Head of caudate nucleus (tissue), 42 donors: ENCODE data around the gene KCNK1.
A peak's percentile ranks its signal among the peaks of the same experiment; 100 is the strongest.

Experiments used
- DNase-seq, 42 donors: peaks; one replicate each; pipeline versions ENCODE4 v3.0.0 to v3.0.0-alpha.2; 2020 to 2021; ENCODE audit warnings: mixed read lengths in 7 of 42
- intact Hi-C: fragments of 100-400 bp; cut with DNase I; formaldehyde crosslinking; loops from one replicate; pipeline ENCODE4 v1.15.0; 2022

The KCNK1 gene

GRCh38 chr1:233613252-233614172 lies at the start of gene KCNK1:
KCNK1 (plus strand) TSS chr1:233614106; CDS start chr1:233614172, 66 bp downstream.
- DNase-seq, result peak; percentile 22 to 82 (median 59)
- intact Hi-C loops, result no loop called here

GRCh38 chr1:233565313-233565712 lies 48.6 kb upstream of the KCNK1 start:
- no peak for DNase-seq
- intact Hi-C loops, result no loop called here

- intact Hi-C loops, result no loop called here
- DNase-seq, result no peak
These were observed 47.0 kb upstream of the KCNK1 start for GRCh38 chr1:233566886-233567285.

GRCh38 chr1:233569636-233570035 lies 44.3 kb upstream of the KCNK1 start:
- peak in 1 of 42 donors; percentile 24 for DNase-seq
- intact Hi-C loops, result no loop called here

- DNase-seq, result no peak
- intact Hi-C loops, result no loop called here
These were observed 43.7 kb upstream of the KCNK1 start for GRCh38 chr1:233570216-233570615.

- intact Hi-C loops, result no loop called here
These were observed 43.2 kb upstream of the KCNK1 start for GRCh38 chr1:233570706-233571105.

GRCh38 chr1:233572896-233573295 lies 41.0 kb upstream of the KCNK1 start:
- no peak for DNase-seq

More at GRCh38 chr1:233570706-233571105, 43.2 kb upstream of the KCNK1 start:
- no peak for DNase-seq

GRCh38 chr1:233575450-233575849 lies 38.5 kb upstream of the KCNK1 start:
- intact Hi-C loops, result no loop called here
- no peak for DNase-seq

More at GRCh38 chr1:233572896-233573295, 41.0 kb upstream of the KCNK1 start:
- intact Hi-C loops, result no loop called here

- intact Hi-C loops, result no loop called here
- DNase-seq, result no peak
These were observed 31.5 kb upstream of the KCNK1 start for GRCh38 chr1:233582439-233582838.

- DNase-seq, result no peak
These were observed 29.5 kb upstream of the KCNK1 start for GRCh38 chr1:233584376-233584775.

GRCh38 chr1:233584931-233585330 lies 29.0 kb upstream of the KCNK1 start:
- DNase-seq, result no peak
- intact Hi-C loops, result no loop called here

More at GRCh38 chr1:233584376-233584775, 29.5 kb upstream of the KCNK1 start:
- intact Hi-C loops, result no loop called here

- DNase-seq, result no peak
- intact Hi-C loops, result no loop called here
These were observed 27.6 kb upstream of the KCNK1 start for GRCh38 chr1:233586301-233586700.

- DNase-seq, result peak in 3 of 42 donors; percentile 3 to 40 (median 19)
- intact Hi-C loops, result no loop called here
These were observed 26.7 kb upstream of the KCNK1 start for GRCh38 chr1:233587196-233587595.

- intact Hi-C loops, result no loop called here
- peak in 34 of 42 donors; percentile 4 to 72 (median 31) for DNase-seq
These were observed 25.7 kb upstream of the KCNK1 start for GRCh38 chr1:233587958-233588799.

- intact Hi-C loops, result no loop called here
- peak in 9 of 42 donors; percentile 10 to 61 (median 29) for DNase-seq
These were observed 16.4 kb upstream of the KCNK1 start for GRCh38 chr1:233597489-233597901.

GRCh38 chr1:233598891-233599541 lies 14.9 kb upstream of the KCNK1 start:
- DNase-seq, result no peak
- intact Hi-C loops, result no loop called here

- DNase-seq, result no peak
- intact Hi-C loops, result no loop called here
These were observed 14.3 kb upstream of the KCNK1 start for GRCh38 chr1:233599542-233600073.

GRCh38 chr1:233600488-233600887 lies 13.4 kb upstream of the KCNK1 start:
- intact Hi-C loops, result no loop called here
- no peak for DNase-seq

GRCh38 chr1:233603478-233603877 lies 10.4 kb upstream of the KCNK1 start:
- no peak for DNase-seq
- intact Hi-C loops, result no loop called here
